ENCODE results near the gene DBT. TPM values are rescaled to one million over a fixed set of nuclear protein-coding genes. Genes with fewer than 3 reads are reported as not detected.
A peak's percentile ranks its signal among the peaks of the same experiment; 100 is the strongest.
"Not testable (repeated sequence)": the region's sequence is repeated elsewhere in the genome, so short reads cannot be mapped to it uniquely, and the experiment has no call there.

Gene DBT
- 10 to 100 TPM in 2 of 4 donors, 1 to 10 TPM in 2; 6.4 to 15.2 (median 10.5) TPM for total RNA-seq

DNA sequence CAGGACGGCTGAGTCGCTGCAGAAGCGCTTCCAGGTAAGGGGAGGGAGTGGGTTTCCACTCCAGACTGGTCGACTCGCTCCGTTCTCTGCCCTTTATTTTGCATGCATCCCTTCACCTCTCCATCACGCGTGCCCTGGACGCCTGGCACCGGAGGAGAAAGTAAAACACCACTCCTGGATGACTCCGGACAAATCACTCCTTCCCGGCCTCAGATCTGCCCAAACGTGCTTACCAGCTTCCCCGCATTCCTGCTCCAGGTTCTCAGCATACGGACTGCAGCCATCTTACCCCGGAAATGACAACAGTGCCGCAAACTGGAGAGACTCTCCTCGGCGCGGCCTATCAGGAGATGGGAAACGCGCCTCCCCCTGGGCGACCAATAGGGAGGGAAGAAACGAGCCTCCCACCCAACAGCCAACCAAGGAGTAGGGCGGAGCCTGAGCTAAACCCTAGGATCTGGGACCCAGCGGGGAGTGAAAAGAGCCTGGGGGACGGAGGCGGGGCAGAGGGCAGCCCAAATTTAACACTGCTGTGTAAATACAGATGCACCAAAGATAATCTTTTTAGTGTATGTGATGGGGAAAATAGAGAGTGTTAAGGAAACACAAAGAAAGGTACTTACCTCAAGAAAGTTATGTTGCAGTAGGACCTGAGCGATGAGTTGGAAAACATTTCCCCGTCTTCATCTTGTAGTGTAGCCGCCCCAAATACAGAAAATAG, at the start of gene DBT:
Gene DBT, minus strand, starts transcription at position 298 of the 721 bp plus-strand sequence. Its CDS starts 14 bp downstream, at position 284.
- H3K36me3 ChIP-seq, result no peaks in the 10 kb centered on the region
- intact Hi-C loops (cut with DNase I; ENCODE audit: low total_unique reads), result no loop called here
- H3K27ac ChIP-seq, result peak within 1 kb of the TSS; percentile 88
- H3K4me3 ChIP-seq, result peak within 1 kb of the TSS; percentile 73 to 90
- H3K9me3 ChIP-seq, result no peaks in the 10 kb centered on the region
- TF ChIP-seq, protein P1, sequence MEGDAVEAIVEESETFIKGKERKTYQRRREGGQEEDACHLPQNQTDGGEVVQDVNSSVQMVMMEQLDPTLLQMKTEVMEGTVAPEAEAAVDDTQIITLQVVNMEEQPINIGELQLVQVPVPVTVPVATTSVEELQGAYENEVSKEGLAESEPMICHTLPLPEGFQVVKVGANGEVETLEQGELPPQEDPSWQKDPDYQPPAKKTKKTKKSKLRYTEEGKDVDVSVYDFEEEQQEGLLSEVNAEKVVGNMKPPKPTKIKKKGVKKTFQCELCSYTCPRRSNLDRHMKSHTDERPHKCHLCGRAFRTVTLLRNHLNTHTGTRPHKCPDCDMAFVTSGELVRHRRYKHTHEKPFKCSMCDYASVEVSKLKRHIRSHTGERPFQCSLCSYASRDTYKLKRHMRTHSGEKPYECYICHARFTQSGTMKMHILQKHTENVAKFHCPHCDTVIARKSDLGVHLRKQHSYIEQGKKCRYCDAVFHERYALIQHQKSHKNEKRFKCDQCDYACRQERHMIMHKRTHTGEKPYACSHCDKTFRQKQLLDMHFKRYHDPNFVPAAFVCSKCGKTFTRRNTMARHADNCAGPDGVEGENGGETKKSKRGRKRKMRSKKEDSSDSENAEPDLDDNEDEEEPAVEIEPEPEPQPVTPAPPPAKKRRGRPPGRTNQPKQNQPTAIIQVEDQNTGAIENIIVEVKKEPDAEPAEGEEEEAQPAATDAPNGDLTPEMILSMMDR (IDR thresholded peaks at IDR 0.05), result peak in 1 of 4 experiments; percentile 6
- peak; percentile 79 for TF ChIP-seq POLR2A (IDR thresholded peaks at IDR 0.05)
- DNase-seq, result peak; percentile 93 to 96
- no peaks in the 10 kb centered on the region for H3K27me3 ChIP-seq
- H3K4me1 ChIP-seq, result peaks cover 0 to 9% of the 10 kb centered on the region in 2 donors

DNA sequence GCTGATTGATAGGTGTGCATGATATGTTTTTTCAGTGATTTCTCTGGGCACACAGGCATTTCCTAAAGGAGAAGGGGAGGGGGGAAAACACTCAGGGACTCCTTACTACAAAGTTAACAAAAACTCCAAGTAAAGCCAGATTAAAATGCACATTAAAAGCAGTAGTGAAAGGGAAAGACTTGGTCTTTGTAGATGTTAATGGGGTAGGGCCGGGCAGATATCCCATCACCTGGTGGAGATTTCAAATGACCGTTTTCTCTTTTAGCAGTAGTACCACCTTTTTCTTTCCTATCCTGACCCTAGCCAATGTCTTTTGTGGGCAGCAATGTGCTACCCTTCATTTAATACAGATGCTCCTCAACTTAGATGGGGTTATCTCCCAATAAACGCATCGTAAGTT, 48.9 kb upstream of the DBT start:
- H3K27me3 ChIP-seq, result no peaks in the 10 kb centered on the region
- no peaks in the 10 kb centered on the region for H3K9me3 ChIP-seq
- no peak overlapping the region for H3K4me3 ChIP-seq
- no peak overlapping the region for H3K27ac ChIP-seq
- no peaks in the 10 kb centered on the region for H3K4me1 ChIP-seq
- DNase-seq, result no peak
- no peak for TF ChIP-seq POLR2A (IDR thresholded peaks at IDR 0.05)
- TF ChIP-seq, protein P1 (IDR thresholded peaks at IDR 0.05), result no peak
- intact Hi-C loops (cut with DNase I; ENCODE audit: low total_unique reads), result no loop called here
- H3K36me3 ChIP-seq, result no peaks in the 10 kb centered on the region

DNA sequence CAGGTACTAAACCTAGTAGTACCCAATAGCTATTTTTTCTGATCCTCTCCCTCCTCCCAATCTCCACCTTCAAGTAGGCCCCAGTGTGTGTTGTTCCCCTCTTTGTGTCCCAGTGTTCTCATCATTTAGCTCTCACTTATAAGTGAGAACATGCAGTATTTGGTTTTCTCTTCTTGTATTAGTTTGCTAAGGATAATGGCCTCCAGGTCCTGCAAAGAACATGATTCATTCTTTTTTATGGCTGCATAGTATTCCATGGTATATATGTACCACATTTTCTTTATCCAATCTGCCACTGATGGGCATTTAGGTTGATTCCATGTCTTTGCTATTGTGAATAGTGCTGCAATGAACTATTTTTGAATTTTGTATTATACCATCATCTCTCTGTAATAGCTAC, 47.4 kb upstream of the DBT start:
- H3K36me3 ChIP-seq; H3K9me3 ChIP-seq; H3K27ac ChIP-seq; H3K4me3 ChIP-seq; DNase-seq; intact Hi-C loops (cut with DNase I; ENCODE audit: low total_unique reads); H3K27me3 ChIP-seq; H3K4me1 ChIP-seq: not testable (repeated sequence)

DNA sequence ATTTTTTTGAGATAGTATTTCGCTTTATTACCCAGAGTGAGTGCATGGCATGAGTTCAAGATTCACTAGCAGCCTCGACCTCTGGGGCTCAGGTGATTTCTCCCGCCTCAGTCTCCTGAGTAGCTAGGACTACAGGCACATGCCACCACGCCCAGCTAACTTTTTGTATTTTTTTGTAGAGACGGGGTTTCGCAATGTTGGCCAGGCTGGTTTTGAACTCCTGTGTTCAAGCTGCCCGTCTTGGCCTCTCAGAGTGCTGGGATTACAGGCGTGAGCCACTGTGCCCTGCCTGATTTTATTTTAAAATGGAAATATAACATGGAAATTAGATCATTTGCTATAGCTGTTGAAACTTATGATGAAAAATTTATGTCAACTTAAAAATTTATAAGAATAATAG, 46.5 kb upstream of the DBT start:
- intact Hi-C loops (cut with DNase I; ENCODE audit: low total_unique reads), result no loop called here

DNA sequence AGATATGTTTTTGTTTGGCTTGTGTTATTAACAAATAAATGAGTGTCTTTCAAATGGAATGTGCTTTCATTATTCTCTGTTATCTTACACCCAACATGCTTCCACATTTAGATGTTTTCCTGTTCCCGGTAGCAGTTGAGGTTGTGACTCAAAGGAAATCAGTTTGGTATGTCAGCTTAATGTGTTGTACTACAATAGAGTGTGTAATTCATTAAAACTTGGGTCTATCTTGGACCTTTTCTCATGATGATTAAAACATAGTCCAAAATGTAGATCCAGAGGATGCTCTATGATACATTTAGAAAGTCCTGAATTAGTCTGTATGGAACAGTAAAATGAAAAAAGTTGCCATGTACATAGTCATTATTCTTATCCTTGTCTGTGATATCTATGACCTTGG, 43.1 kb upstream of the DBT start:
- no peaks in the 10 kb centered on the region for H3K36me3 ChIP-seq
- no peak overlapping the region for H3K4me3 ChIP-seq
- no peak overlapping the region for H3K27ac ChIP-seq
- intact Hi-C loops (cut with DNase I; ENCODE audit: low total_unique reads), result no loop called here
- TF ChIP-seq, protein P1 (IDR thresholded peaks at IDR 0.05), result no peak
- no peak for TF ChIP-seq POLR2A (IDR thresholded peaks at IDR 0.05)
- no peak for DNase-seq
- H3K9me3 ChIP-seq, result no peaks in the 10 kb centered on the region
- no peaks in the 10 kb centered on the region for H3K4me1 ChIP-seq
- H3K27me3 ChIP-seq, result no peaks in the 10 kb centered on the region

More for the DNA sequence above, 46.5 kb upstream of the DBT start:
- Histone ChIP-seq H3K27me3 (no peaks in the 10 kb centered on the region), H3K9me3 (no peaks in the 10 kb centered on the region), H3K4me1 (no peaks in the 10 kb centered on the region), H3K36me3 (no peaks in the 10 kb centered on the region), H3K4me3 (no peak overlapping the region), H3K27ac (no peak overlapping the region)
- no peak for DNase-seq
- no peak for TF ChIP-seq POLR2A (IDR thresholded peaks at IDR 0.05)
- TF ChIP-seq, protein P1 (IDR thresholded peaks at IDR 0.05), result no peak
